ENCODE measurements around the gene ENDOD1.

DNA sequence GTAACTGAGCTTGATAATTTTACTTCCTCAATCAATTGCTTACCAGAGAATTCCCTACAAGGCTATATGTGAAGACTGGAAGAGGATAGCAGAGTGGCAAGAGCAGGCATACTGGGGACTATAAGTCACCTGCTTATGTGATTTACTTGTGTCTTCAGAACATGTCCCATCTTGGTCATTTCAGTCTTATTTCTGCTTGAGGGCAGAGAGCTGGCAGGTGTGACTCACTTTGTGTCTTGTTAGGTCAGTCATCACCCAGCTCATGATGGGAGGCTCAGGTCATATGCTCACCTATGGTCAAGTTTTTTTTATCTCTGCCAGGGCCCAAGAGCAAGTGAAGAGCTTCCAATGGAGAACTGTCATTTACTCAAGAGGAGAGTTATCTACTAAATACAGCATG lies 16.7 kb upstream of the ENDOD1 start:
- no peak for TF ChIP-seq SP1 (IDR thresholded peaks at IDR 0.05)
- TF ChIP-seq, protein P1, sequence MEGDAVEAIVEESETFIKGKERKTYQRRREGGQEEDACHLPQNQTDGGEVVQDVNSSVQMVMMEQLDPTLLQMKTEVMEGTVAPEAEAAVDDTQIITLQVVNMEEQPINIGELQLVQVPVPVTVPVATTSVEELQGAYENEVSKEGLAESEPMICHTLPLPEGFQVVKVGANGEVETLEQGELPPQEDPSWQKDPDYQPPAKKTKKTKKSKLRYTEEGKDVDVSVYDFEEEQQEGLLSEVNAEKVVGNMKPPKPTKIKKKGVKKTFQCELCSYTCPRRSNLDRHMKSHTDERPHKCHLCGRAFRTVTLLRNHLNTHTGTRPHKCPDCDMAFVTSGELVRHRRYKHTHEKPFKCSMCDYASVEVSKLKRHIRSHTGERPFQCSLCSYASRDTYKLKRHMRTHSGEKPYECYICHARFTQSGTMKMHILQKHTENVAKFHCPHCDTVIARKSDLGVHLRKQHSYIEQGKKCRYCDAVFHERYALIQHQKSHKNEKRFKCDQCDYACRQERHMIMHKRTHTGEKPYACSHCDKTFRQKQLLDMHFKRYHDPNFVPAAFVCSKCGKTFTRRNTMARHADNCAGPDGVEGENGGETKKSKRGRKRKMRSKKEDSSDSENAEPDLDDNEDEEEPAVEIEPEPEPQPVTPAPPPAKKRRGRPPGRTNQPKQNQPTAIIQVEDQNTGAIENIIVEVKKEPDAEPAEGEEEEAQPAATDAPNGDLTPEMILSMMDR (IDR thresholded peaks at IDR 0.05; ENCODE audit: low read depth, low read length, missing input control), result no peak
- TF ChIP-seq, protein P2, sequence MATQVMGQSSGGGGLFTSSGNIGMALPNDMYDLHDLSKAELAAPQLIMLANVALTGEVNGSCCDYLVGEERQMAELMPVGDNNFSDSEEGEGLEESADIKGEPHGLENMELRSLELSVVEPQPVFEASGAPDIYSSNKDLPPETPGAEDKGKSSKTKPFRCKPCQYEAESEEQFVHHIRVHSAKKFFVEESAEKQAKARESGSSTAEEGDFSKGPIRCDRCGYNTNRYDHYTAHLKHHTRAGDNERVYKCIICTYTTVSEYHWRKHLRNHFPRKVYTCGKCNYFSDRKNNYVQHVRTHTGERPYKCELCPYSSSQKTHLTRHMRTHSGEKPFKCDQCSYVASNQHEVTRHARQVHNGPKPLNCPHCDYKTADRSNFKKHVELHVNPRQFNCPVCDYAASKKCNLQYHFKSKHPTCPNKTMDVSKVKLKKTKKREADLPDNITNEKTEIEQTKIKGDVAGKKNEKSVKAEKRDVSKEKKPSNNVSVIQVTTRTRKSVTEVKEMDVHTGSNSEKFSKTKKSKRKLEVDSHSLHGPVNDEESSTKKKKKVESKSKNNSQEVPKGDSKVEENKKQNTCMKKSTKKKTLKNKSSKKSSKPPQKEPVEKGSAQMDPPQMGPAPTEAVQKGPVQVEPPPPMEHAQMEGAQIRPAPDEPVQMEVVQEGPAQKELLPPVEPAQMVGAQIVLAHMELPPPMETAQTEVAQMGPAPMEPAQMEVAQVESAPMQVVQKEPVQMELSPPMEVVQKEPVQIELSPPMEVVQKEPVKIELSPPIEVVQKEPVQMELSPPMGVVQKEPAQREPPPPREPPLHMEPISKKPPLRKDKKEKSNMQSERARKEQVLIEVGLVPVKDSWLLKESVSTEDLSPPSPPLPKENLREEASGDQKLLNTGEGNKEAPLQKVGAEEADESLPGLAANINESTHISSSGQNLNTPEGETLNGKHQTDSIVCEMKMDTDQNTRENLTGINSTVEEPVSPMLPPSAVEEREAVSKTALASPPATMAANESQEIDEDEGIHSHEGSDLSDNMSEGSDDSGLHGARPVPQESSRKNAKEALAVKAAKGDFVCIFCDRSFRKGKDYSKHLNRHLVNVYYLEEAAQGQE (IDR thresholded peaks at IDR 0.05), result no peak
- TF ChIP-seq RAD21 (IDR thresholded peaks at IDR 0.05), result no peak
- no peak for TF ChIP-seq GABPA (IDR thresholded peaks at IDR 0.05 in 1 of 2, conservative IDR thresholded peaks at IDR 0.05 in 1 of 2)
- TF ChIP-seq FOXA1 (IDR thresholded peaks at IDR 0.05), result no peak
- no peak for TF ChIP-seq TAF1 (conservative IDR thresholded peaks at IDR 0.05)
- TF ChIP-seq YY1 (IDR thresholded peaks at IDR 0.05), result no peak
- TF ChIP-seq RXRA (IDR thresholded peaks at IDR 0.05), result no peak
- TF ChIP-seq HNF4A (conservative IDR thresholded peaks at IDR 0.05), result no peak
- TF ChIP-seq, protein P3, sequence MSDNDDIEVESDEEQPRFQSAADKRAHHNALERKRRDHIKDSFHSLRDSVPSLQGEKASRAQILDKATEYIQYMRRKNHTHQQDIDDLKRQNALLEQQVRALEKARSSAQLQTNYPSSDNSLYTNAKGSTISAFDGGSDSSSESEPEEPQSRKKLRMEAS (IDR thresholded peaks at IDR 0.05), result no peak
- no peak for TF ChIP-seq JUND (IDR thresholded peaks at IDR 0.05)
- TF ChIP-seq, protein P4, sequence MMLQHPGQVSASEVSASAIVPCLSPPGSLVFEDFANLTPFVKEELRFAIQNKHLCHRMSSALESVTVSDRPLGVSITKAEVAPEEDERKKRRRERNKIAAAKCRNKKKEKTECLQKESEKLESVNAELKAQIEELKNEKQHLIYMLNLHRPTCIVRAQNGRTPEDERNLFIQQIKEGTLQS (IDR thresholded peaks at IDR 0.05), result no peak

Data from liver (tissue), 3 donors.